ENCODE measurements around the gene PERP.

DNA sequence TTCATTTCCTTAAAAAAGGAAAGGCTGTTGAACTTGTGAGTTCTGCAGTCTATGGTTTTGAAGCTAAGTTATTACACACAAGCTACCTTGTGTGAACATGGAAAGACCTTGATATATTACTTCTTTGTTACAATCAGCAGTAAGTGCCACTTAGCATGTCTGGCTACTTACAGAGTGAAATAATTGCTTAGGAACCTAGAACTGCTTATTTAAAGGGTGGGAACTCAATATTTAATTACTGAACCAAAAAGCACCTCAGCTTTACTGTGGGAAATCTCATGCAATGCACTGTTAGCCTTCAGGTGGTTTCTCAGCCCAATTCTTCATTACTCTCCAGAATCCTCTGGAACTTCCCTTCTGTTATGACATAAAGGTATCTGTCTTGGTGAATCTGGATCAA lies 17.9 kb downstream of the PERP start:
- TF ChIP-seq POLR2A (IDR thresholded peaks at IDR 0.05; ENCODE audit: low read depth, low read length), result no peak
- no peak for TF ChIP-seq MAFK (IDR thresholded peaks at IDR 0.05; ENCODE audit: low read depth, low read length)
- TF ChIP-seq, protein P1, sequence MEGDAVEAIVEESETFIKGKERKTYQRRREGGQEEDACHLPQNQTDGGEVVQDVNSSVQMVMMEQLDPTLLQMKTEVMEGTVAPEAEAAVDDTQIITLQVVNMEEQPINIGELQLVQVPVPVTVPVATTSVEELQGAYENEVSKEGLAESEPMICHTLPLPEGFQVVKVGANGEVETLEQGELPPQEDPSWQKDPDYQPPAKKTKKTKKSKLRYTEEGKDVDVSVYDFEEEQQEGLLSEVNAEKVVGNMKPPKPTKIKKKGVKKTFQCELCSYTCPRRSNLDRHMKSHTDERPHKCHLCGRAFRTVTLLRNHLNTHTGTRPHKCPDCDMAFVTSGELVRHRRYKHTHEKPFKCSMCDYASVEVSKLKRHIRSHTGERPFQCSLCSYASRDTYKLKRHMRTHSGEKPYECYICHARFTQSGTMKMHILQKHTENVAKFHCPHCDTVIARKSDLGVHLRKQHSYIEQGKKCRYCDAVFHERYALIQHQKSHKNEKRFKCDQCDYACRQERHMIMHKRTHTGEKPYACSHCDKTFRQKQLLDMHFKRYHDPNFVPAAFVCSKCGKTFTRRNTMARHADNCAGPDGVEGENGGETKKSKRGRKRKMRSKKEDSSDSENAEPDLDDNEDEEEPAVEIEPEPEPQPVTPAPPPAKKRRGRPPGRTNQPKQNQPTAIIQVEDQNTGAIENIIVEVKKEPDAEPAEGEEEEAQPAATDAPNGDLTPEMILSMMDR (conservative IDR thresholded peaks at IDR 0.05; ENCODE audit: low read depth, low read length), result no peak
- TF ChIP-seq, protein P2, sequence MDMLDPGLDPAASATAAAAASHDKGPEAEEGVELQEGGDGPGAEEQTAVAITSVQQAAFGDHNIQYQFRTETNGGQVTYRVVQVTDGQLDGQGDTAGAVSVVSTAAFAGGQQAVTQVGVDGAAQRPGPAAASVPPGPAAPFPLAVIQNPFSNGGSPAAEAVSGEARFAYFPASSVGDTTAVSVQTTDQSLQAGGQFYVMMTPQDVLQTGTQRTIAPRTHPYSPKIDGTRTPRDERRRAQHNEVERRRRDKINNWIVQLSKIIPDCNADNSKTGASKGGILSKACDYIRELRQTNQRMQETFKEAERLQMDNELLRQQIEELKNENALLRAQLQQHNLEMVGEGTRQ (IDR thresholded peaks at IDR 0.05; ENCODE audit: low read depth, low read length), result no peak
- no peak for TF ChIP-seq RAD21 (IDR thresholded peaks at IDR 0.05; ENCODE audit: low read length)
